Liver (tissue), 3 donors: Measurements from ENCODE around the gene SFT2D2.

Experiments
- CTCF ChIP-seq: fragments of 150-350 bp; IDR thresholded peaks from 2 replicates; pipeline ENCODE4 v1.5.1; 2017; ENCODE audit warnings: improper control_type of control experiment, low read depth, low read length; ENCODE audit not compliant: missing input control
- HNF4G ChIP-seq: IDR thresholded peaks from 2 replicates; pipeline ENCODE4 v1.6.1; 2016; ENCODE audit warnings: antibody characterized with exemption
- YY1 ChIP-seq: IDR thresholded peaks from 2 replicates; pipeline ENCODE4 v1.6.1; 2016; ENCODE audit warnings: antibody characterized with exemption, mild to moderate bottlenecking
- donor health status: healthy.
- donor health status: healthy.

- TF ChIP-seq YY1 = no peak
- no peak for TF ChIP-seq CTCF
- no peak for TF ChIP-seq HNF4G
Observed at GRCh38 chr1:168178227-168178637, 47.6 kb upstream of the SFT2D2 start.
